HEK293 (cell line): ENCODE measurements around the gene SARS2.
A peak's percentile ranks its signal among the peaks of the same experiment; 100 is the strongest.

ENCODE experiments used
- BCL11B ChIP-seq: fragments of 450-650 bp; formaldehyde crosslinking; IDR thresholded peaks from 2 replicates; pipeline ENCODE4 v1.5.1; 2016; ENCODE audit warnings: low read depth, missing biosample characterization, missing genetic modification characterization
- GLIS2 ChIP-seq: fragments of 450-650 bp; formaldehyde crosslinking; IDR thresholded peaks from 2 replicates; pipeline ENCODE4 v1.5.1; 2016; ENCODE audit warnings: missing biosample characterization, missing genetic modification characterization
- KLF1 ChIP-seq: fragments of 450-650 bp; formaldehyde crosslinking; IDR thresholded peaks from 2 replicates; pipeline ENCODE4 v1.5.1; 2016; ENCODE audit warnings: missing biosample characterization, missing genetic modification characterization
- REPIN1 ChIP-seq: fragments of 450-650 bp; formaldehyde crosslinking; IDR thresholded peaks from 2 replicates; pipeline ENCODE4 v1.5.1; 2017; ENCODE audit warnings: missing biosample characterization, missing genetic modification characterization, low read depth
- SP3 ChIP-seq: fragments of 450-650 bp; formaldehyde crosslinking; IDR thresholded peaks from 2 replicates; pipeline ENCODE4 v1.5.1; 2016; ENCODE audit warnings: missing biosample characterization, missing genetic modification characterization
- ZNF202 ChIP-seq: fragments of 450-650 bp; formaldehyde crosslinking; IDR thresholded peaks from 2 replicates; pipeline ENCODE4 v1.5.1; 2016; ENCODE audit warnings: missing biosample characterization, missing genetic modification characterization, borderline replicate concordance
- ZNF248 ChIP-seq: fragments of 450-650 bp; formaldehyde crosslinking; IDR thresholded peaks from 2 replicates; pipeline ENCODE4 v1.5.1; 2017; ENCODE audit warnings: missing biosample characterization, missing genetic modification characterization
- ZNF311 ChIP-seq: fragments of 450-650 bp; formaldehyde crosslinking; IDR thresholded peaks from 2 replicates; pipeline ENCODE4 v1.5.1; 2017; ENCODE audit warnings: missing biosample characterization, missing genetic modification characterization, borderline replicate concordance
- ZNF416 ChIP-seq: fragments of 450-650 bp; formaldehyde crosslinking; IDR thresholded peaks from 2 replicates; pipeline ENCODE4 v1.5.1; 2016; ENCODE audit warnings: missing biosample characterization, missing genetic modification characterization
- ZNF558 ChIP-seq: fragments of 450-650 bp; formaldehyde crosslinking; IDR thresholded peaks from 2 replicates; pipeline ENCODE4 v1.5.1; 2016; ENCODE audit warnings: missing biosample characterization, missing genetic modification characterization
- ZNF561 ChIP-seq: fragments of 450-650 bp; IDR thresholded peaks from 2 replicates; pipeline ENCODE4 v1.5.1; 2018; ENCODE audit warnings: missing biosample characterization, missing genetic modification characterization, borderline replicate concordance
- ZNF623 ChIP-seq: fragments of 450-650 bp; formaldehyde crosslinking; IDR thresholded peaks from 2 replicates; pipeline ENCODE4 v1.5.1; 2016; ENCODE audit warnings: missing biosample characterization, missing genetic modification characterization
- ZNF776 ChIP-seq: fragments of 450-650 bp; formaldehyde crosslinking; IDR thresholded peaks from 2 replicates; pipeline ENCODE4 v1.5.0; 2017; ENCODE audit warnings: missing biosample characterization, missing genetic modification characterization, borderline replicate concordance
- ZNF785 ChIP-seq: fragments of 450-650 bp; formaldehyde crosslinking; IDR thresholded peaks from 2 replicates; pipeline ENCODE4 v1.5.1; 2016; ENCODE audit warnings: missing biosample characterization, missing genetic modification characterization
- ZNF830 ChIP-seq: fragments of 450-650 bp; IDR thresholded peaks from 2 replicates; pipeline ENCODE4 v1.5.0; 2018; ENCODE audit warnings: missing biosample characterization, missing genetic modification characterization, low read depth, mild to moderate bottlenecking, moderate library complexity
- TF ChIP-seq, protein P1 (sequence below): fragments of 450-650 bp; formaldehyde crosslinking; IDR thresholded peaks from 2 replicates; pipeline ENCODE4 v1.5.1; 2016; ENCODE audit warnings: missing biosample characterization, missing genetic modification characterization
- TF ChIP-seq, protein P2 (sequence below): fragments of 450-650 bp; formaldehyde crosslinking; IDR thresholded peaks from 2 replicates; pipeline ENCODE4 v1.5.1; 2016; ENCODE audit warnings: missing biosample characterization, missing genetic modification characterization
- TF ChIP-seq, protein P3 (sequence below): fragments of 450-650 bp; formaldehyde crosslinking; IDR thresholded peaks from 2 replicates; pipeline ENCODE4 v1.5.1; 2016; ENCODE audit warnings: missing biosample characterization, missing genetic modification characterization
- TF ChIP-seq, protein P4 (sequence below): fragments of 450-650 bp; formaldehyde crosslinking; IDR thresholded peaks from 2 replicates; pipeline ENCODE4 v1.5.1; 2016; ENCODE audit warnings: missing biosample characterization, missing genetic modification characterization, low read depth

The SARS2 gene

DNA sequence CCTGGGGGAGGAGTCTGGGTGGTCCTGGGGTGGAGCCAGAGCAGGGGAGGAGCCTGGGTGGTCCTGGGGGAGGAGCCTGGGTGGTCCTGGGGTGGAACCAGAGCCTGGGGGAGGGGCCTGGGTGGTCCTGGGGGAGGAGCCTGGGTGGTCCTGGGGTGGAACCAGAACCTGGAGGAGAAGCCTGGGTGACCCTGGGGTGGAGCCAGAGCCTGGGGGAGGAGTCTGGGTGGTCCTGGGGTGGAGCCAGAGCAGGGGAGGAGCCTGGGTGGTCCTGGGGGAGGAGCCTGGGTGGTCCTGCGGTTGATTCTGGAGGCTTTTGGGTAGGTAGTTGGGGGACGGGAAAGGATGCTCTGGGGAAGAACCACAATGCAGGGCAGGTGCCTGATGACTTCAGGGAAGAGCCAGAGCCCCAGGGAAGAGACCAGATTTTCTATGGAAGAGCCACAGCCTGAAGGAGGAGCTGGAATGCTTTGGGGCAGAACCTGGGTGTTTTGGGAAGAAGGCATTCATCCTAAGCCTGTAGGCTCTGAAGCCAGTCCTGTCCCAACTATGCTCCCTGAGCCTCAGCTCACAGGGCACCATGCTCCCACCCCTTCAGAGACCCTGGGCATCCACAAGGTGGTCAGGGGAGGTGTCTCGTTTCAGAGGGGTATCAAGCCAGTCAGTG lies 15.1 kb upstream of the SARS2 start (continued):
- TF ChIP-seq, protein P1, sequence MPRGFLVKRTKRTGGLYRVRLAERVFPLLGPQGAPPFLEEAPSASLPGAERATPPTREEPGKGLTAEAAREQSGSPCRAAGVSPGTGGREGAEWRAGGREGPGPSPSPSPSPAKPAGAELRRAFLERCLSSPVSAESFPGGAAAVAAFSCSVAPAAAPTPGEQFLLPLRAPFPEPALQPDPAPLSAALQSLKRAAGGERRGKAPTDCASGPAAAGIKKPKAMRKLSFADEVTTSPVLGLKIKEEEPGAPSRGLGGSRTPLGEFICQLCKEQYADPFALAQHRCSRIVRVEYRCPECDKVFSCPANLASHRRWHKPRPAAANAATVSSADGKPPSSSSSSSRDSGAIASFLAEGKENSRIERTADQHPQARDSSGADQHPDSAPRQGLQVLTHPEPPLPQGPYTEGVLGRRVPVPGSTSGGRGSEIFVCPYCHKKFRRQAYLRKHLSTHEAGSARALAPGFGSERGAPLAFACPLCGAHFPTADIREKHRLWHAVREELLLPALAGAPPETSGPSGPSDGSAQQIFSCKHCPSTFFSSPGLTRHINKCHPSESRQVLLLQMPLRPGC (tag by site-specific recombination): no peak
- TF ChIP-seq ZNF561 (tag by site-specific recombination) (no peak), ZNF416 (tag by site-specific recombination) (no peak), REPIN1 (tag by site-specific recombination) (no peak), ZNF311 (tag by site-specific recombination) (no peak), ZNF202 (tag by site-specific recombination) (no peak), ZNF558 (tag by site-specific recombination) (no peak), KLF1 (tag by site-specific recombination) (0 out of 2 replicates have a peak, but pooled peaks have one; percentile 16), GLIS2 (tag by site-specific recombination) (no peak), BCL11B (tag by site-specific recombination) (no peak), ZNF830 (no peak), ZNF776 (tag by site-specific recombination) (no peak), ZNF248 (tag by site-specific recombination) (no peak), ZNF623 (tag by site-specific recombination) (no peak), SP3 (tag by site-specific recombination) (peak; percentile 37; the same call in 1 of the 2 replicates), ZNF785 (tag by site-specific recombination) (no peak)
- TF ChIP-seq, protein P2, sequence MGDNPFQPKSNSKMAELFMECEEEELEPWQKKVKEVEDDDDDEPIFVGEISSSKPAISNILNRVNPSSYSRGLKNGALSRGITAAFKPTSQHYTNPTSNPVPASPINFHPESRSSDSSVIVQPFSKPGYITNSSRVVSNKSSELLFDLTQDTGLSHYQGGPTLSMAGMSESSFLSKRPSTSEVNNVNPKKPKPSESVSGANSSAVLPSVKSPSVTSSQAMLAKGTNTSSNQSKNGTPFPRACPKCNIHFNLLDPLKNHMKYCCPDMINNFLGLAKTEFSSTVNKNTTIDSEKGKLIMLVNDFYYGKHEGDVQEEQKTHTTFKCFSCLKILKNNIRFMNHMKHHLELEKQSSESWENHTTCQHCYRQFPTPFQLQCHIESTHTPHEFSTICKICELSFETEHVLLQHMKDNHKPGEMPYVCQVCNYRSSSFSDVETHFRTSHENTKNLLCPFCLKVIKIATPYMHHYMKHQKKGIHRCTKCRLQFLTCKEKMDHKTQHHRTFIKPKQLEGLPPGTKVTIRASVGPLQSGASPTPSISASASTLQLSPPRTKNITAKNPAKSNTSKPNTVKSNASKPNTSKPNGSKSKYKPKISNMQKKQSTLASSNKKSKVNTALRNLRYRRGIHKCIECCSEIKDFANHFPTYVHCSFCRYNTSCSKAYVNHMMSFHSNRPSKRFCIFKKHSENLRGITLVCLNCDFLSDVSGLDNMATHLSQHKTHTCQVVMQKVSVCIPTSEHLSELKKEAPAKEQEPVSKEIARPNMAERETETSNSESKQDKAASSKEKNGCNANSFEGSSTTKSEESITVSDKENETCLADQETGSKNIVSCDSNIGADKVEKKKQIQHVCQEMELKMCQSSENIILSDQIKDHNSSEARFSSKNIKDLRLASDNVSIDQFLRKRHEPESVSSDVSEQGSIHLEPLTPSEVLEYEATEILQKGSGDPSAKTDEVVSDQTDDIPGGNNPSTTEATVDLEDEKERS (tag by site-specific recombination): no peak
- TF ChIP-seq, protein P3, sequence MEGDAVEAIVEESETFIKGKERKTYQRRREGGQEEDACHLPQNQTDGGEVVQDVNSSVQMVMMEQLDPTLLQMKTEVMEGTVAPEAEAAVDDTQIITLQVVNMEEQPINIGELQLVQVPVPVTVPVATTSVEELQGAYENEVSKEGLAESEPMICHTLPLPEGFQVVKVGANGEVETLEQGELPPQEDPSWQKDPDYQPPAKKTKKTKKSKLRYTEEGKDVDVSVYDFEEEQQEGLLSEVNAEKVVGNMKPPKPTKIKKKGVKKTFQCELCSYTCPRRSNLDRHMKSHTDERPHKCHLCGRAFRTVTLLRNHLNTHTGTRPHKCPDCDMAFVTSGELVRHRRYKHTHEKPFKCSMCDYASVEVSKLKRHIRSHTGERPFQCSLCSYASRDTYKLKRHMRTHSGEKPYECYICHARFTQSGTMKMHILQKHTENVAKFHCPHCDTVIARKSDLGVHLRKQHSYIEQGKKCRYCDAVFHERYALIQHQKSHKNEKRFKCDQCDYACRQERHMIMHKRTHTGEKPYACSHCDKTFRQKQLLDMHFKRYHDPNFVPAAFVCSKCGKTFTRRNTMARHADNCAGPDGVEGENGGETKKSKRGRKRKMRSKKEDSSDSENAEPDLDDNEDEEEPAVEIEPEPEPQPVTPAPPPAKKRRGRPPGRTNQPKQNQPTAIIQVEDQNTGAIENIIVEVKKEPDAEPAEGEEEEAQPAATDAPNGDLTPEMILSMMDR (tag by site-specific recombination): no peak
- TF ChIP-seq, protein P4, sequence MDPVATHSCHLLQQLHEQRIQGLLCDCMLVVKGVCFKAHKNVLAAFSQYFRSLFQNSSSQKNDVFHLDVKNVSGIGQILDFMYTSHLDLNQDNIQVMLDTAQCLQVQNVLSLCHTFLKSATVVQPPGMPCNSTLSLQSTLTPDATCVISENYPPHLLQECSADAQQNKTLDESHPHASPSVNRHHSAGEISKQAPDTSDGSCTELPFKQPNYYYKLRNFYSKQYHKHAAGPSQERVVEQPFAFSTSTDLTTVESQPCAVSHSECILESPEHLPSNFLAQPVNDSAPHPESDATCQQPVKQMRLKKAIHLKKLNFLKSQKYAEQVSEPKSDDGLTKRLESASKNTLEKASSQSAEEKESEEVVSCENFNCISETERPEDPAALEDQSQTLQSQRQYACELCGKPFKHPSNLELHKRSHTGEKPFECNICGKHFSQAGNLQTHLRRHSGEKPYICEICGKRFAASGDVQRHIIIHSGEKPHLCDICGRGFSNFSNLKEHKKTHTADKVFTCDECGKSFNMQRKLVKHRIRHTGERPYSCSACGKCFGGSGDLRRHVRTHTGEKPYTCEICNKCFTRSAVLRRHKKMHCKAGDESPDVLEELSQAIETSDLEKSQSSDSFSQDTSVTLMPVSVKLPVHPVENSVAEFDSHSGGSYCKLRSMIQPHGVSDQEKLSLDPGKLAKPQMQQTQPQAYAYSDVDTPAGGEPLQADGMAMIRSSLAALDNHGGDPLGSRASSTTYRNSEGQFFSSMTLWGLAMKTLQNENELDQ (tag by site-specific recombination): no peak
